Measurements from ENCODE around the gene PRPS1. TPM values are rescaled to one million over a fixed set of nuclear protein-coding genes. Genes with fewer than 3 reads are reported as not detected.

Gene PRPS1
- total RNA-seq, 1 donor from 2014 or later, result 264 TPM

DNA sequence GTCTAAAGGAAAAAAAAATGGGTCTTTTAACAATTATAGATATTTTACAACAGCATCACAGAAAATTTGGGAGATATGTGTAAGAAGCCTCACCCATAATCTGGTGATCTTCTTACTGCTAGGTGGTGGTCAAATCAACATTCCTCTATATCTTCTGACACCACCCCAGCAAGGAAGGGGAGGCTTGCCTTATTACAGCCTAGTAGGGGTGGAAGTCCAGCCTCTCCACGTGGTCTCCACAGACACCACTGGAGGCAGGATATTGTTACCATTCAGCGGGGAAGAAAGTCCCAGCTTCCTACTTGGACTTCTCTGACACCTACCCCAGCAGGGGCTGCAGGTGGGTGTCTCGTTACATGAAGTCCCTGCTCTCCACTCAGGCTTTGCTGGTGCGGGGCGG is 28.7 kb downstream of the PRPS1 start:
- Histone ChIP-seq H3K36me3 (no peaks in the 10 kb centered on the region), H3K27me3 (no peaks in the 10 kb centered on the region), H2AFZ (replicated peaks) (no peak overlapping the region), H3K4me1 (peaks cover 7% of the 10 kb centered on the region), H3K9me3 (ENCODE audit: low read depth) (no peaks in the 10 kb centered on the region), H4K20me1 (ENCODE audit: low read depth) (peaks cover 5% of the 10 kb centered on the region), H3K27ac (no peak overlapping the region), H3K79me2 (ENCODE audit: low read depth) (no peaks in the 10 kb centered on the region), H3K4me3 (no peak overlapping the region), H3F3A (ENCODE audit: low read depth) (peaks cover 15% of the 10 kb centered on the region), H3K4me2 (no peak overlapping the region), H3K9ac (no peak overlapping the region)
- no peak for DNase-seq (ENCODE audit: low spot score)
- H3K9me3 Mint-ChIP-seq, result no peaks in the 10 kb centered on the region
- H3K27me3 Mint-ChIP-seq (ENCODE audit: insufficient read depth, low read depth), result no peaks in the 10 kb centered on the region
- H3K27ac Mint-ChIP-seq, result no peak overlapping the region
- no peak for TF ChIP-seq EZH2 (IDR thresholded peaks at IDR 0.05)
- TF ChIP-seq CTCF (IDR thresholded peaks at IDR 0.05), result no peak
- no peak for TF ChIP-seq EZH2phosphoT487 (IDR thresholded peaks at IDR 0.05)
- no peak overlapping the region for H3K4me3 Mint-ChIP-seq
- no peaks in the 10 kb centered on the region for H3K36me3 Mint-ChIP-seq
- peaks cover 3% of the 10 kb centered on the region for H3K4me1 Mint-ChIP-seq

GRCh38 chrX:107658660-107659059 is 30.4 kb downstream of the PRPS1 start:
- no peak overlapping the region for H3K4me3 ChIP-seq
- no peaks in the 10 kb centered on the region for H3K79me2 ChIP-seq (ENCODE audit: low read depth)
- peaks cover 14% of the 10 kb centered on the region for H3K4me1 Mint-ChIP-seq
- H3K4me1 ChIP-seq, result peaks cover 15% of the 10 kb centered on the region
- H4K20me1 ChIP-seq (ENCODE audit: low read depth), result peaks cover 5% of the 10 kb centered on the region
- no peaks in the 10 kb centered on the region for H3K27me3 ChIP-seq
- TF ChIP-seq CTCF (IDR thresholded peaks at IDR 0.05) (no peak), EZH2 (IDR thresholded peaks at IDR 0.05) (no peak), EZH2phosphoT487 (IDR thresholded peaks at IDR 0.05) (no peak)
- no peak overlapping the region for H3K4me3 Mint-ChIP-seq
- H3K9me3 Mint-ChIP-seq, result no peaks in the 10 kb centered on the region
- no peak overlapping the region for H2AFZ ChIP-seq (replicated peaks)
- H3K27ac Mint-ChIP-seq, result no peak overlapping the region
- no peak for DNase-seq (ENCODE audit: low spot score)
- no peak overlapping the region for H3K9ac ChIP-seq
- H3K9me3 ChIP-seq (ENCODE audit: low read depth), result no peaks in the 10 kb centered on the region
- no peaks in the 10 kb centered on the region for H3K27me3 Mint-ChIP-seq (ENCODE audit: insufficient read depth, low read depth)
- no peaks in the 10 kb centered on the region for H3K36me3 Mint-ChIP-seq
- no peaks in the 10 kb centered on the region for H3K36me3 ChIP-seq
- no peak overlapping the region for H3K27ac ChIP-seq
- H3K4me2 ChIP-seq, result no peak overlapping the region
- H3F3A ChIP-seq (ENCODE audit: low read depth), result peaks cover 13% of the 10 kb centered on the region

DNA sequence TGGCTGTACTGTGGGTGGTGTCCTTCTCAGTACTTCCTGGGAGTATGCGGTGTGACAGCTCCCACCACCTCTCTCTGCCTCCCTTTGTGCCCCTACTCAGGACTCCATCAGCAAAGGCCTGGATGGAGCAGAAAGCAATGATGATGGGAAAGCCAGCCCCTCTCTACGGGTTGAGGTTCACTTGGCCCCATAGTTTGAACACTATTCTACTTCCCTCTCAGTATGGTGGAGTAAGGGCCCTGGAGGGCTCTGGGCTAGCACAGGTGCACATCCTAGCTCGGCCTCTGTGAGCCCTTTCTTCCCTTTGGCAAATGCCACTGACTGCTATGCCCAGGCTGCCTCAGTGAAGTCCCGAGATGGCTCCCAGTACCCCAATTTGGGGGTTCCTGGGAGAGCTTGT is 31.0 kb downstream of the PRPS1 start:
- TF ChIP-seq EZH2 (IDR thresholded peaks at IDR 0.05), result no peak
- no peak for TF ChIP-seq EZH2phosphoT487 (IDR thresholded peaks at IDR 0.05)
- no peak for TF ChIP-seq CTCF (IDR thresholded peaks at IDR 0.05)
- no peaks in the 10 kb centered on the region for H3K36me3 Mint-ChIP-seq
- no peak for DNase-seq (ENCODE audit: low spot score)
- Histone ChIP-seq H3K4me1 (peaks cover 14% of the 10 kb centered on the region), H3K9me3 (ENCODE audit: low read depth) (no peaks in the 10 kb centered on the region), H3K4me3 (no peak overlapping the region), H3K27ac (no peak overlapping the region), H3K4me2 (no peak overlapping the region), H3K27me3 (no peaks in the 10 kb centered on the region), H3F3A (ENCODE audit: low read depth) (peaks cover 7% of the 10 kb centered on the region), H4K20me1 (ENCODE audit: low read depth) (peaks cover 5% of the 10 kb centered on the region), H2AFZ (replicated peaks) (no peak overlapping the region), H3K9ac (no peak overlapping the region), H3K79me2 (ENCODE audit: low read depth) (no peaks in the 10 kb centered on the region), H3K36me3 (no peaks in the 10 kb centered on the region)
- H3K9me3 Mint-ChIP-seq, result no peaks in the 10 kb centered on the region
- H3K27ac Mint-ChIP-seq, result no peak overlapping the region
- H3K27me3 Mint-ChIP-seq (ENCODE audit: insufficient read depth, low read depth), result no peaks in the 10 kb centered on the region
- H3K4me3 Mint-ChIP-seq, result no peak overlapping the region
- peaks cover 14% of the 10 kb centered on the region for H3K4me1 Mint-ChIP-seq
